OCI-LY3 (cell line): ENCODE measurements around the gene SAAL1.

ENCODE experiments used
- H2AFZ ChIP-seq: fragments of 200-600, 300-600 bp; shearing (Covaris generic); 2 replicates; pipeline ENCODE4 v1.6.0; 2014; ENCODE audit warnings: antibody characterized with exemption, low read depth, low read length
- H3K27ac ChIP-seq: fragments of 200-600, 300-600 bp; sonication (generic); 2 replicates; pipeline ENCODE4 v1.5.1; 2014; ENCODE audit warnings: mild to moderate bottlenecking, low read length, moderate library complexity, mixed read lengths
- H3K27me3 ChIP-seq: fragments of 200-600, 300-600 bp; sonication (generic); 2 replicates; pipeline ENCODE4 v1.6.1; 2014; ENCODE audit warnings: low read depth, low read length, mixed read lengths
- H3K36me3 ChIP-seq: fragments of 200-600, 300-600 bp; sonication (generic); replicated peaks from 2 replicates; pipeline ENCODE3; 2014; ENCODE audit warnings: low read depth, low read length, mixed read lengths
- H3K4me1 ChIP-seq: fragments of 300-600, 200-600 bp; sonication (generic); 2 replicates; pipeline ENCODE4 v1.6.1; 2014; ENCODE audit warnings: low read length, mixed read lengths
- H3K4me2 ChIP-seq: fragments of 200-600, 300-600 bp; sonication (generic); 2 replicates; pipeline ENCODE4 v1.6.1; 2014; ENCODE audit warnings: low read length, mixed read lengths
- H3K4me3 ChIP-seq: fragments of 300-600, 200-600 bp; sonication (generic); 2 replicates; pipeline ENCODE4 v1.5.1; 2014; ENCODE audit warnings: antibody characterized with exemption, mild to moderate bottlenecking, low read length, moderate library complexity
- H3K79me2 ChIP-seq: fragments of 300-600, 200-600 bp; shearing (Covaris generic); 2 replicates; pipeline ENCODE4 v1.6.1; 2014; ENCODE audit warnings: mild to moderate bottlenecking, low read length, mixed read lengths
- H3K9ac ChIP-seq: fragments of 300-600, 200-600 bp; shearing (Covaris generic); 2 replicates; pipeline ENCODE4 v1.6.0; 2014; ENCODE audit warnings: mild to moderate bottlenecking, low read length, moderate library complexity
- H3K9me3 ChIP-seq: fragments of 200-600, 300-600 bp; shearing (Covaris generic); 2 replicates; pipeline ENCODE4 v1.6.1; 2014; ENCODE audit warnings: low read length, mixed read lengths; ENCODE audit not compliant: insufficient read depth
- H4K20me1 ChIP-seq: fragments of 200-600, 300-600 bp; sonication (generic); 2 replicates; pipeline ENCODE4 v1.6.1; 2016; ENCODE audit warnings: low read length, mixed read lengths; ENCODE audit not compliant: insufficient read depth
- CTCF ChIP-seq: fragments of 200-600, 300-600 bp; sonication (generic); IDR thresholded peaks from 2 replicates; pipeline ENCODE4 v1.5.1; 2014; ENCODE audit warnings: antibody characterized with exemption, low read length, low read depth
- EZH2phosphoT487 ChIP-seq: fragments of 200-600 bp; shearing (Covaris generic); IDR thresholded peaks from 2 replicates; pipeline ENCODE4 v1.6.1; 2018; ENCODE audit warnings: antibody characterized with exemption, mixed run types, low read depth

SAAL1 gene

DNA sequence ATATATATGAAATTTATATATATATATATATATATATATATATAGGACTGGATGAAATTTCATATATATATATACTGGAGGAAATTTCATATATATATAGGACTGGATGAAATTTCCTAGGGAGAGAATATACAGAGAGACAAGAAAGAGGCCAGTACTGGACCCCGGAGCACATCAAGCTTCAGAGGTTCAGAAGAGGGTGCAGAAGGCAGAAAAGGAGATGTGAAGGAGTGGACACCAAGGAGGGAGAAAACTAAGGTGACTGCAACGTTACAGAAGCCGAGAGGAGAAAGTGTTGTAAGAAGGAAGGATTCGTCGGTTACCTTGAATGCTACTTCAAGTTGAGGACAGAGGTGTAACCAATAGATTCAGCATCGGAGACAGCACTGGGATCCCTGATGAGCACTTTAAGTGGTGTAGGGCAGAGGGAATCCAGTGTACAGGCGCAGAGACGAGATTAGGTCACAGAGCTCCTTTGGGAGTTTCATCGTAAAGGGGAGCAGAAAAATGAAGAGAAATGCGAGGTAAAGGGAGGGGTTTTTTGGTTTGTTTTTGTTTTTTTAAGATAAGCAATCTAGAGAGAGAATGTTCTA, 51.3 kb downstream of the SAAL1 start:
- Histone ChIP-seq H3K4me1 (peaks cover 9% of the 10 kb centered on the region), H3K27me3 (no peaks in the 10 kb centered on the region), H3K4me2 (no peak overlapping the region), H3K4me3 (no peak overlapping the region), H2AFZ (no peak overlapping the region), H3K79me2 (no peaks in the 10 kb centered on the region), H3K27ac (no peak overlapping the region), H3K9ac (no peak overlapping the region), H4K20me1 (no peaks in the 10 kb centered on the region), H3K9me3 (no peaks in the 10 kb centered on the region), H3K36me3 (no peaks in the 10 kb centered on the region)
- no peak for TF ChIP-seq CTCF
- TF ChIP-seq EZH2phosphoT487: no peak

DNA sequence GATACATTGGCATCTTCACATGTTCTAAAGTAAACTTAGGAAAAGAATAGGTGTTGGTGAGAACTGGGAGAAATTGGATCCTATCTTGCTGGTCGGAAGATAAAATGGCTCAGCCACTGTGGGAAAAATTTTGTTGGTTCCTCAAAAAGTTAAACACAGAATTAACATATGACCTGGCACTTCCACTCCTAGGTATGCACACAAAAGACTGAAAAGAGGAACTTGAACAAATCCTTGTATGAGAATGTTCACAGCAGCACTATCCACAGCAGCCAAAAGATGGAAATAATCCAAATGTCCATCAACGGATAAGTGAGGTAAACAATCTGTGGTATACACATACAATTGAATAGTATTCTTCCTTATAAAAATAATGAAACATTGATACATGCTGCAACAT, 55.0 kb downstream of the SAAL1 start:
- Histone ChIP-seq H3K4me2 (no peak overlapping the region), H2AFZ (no peak overlapping the region), H3K4me3 (no peak overlapping the region), H3K9ac (no peak overlapping the region), H4K20me1 (no peaks in the 10 kb centered on the region), H3K9me3 (no peaks in the 10 kb centered on the region), H3K27me3 (peaks cover 5% of the 10 kb centered on the region; the same call in 1 of the 2 replicates), H3K79me2 (no peaks in the 10 kb centered on the region), H3K27ac (no peak overlapping the region), H3K4me1 (peaks cover 9% of the 10 kb centered on the region), H3K36me3 (no peaks in the 10 kb centered on the region)
- TF ChIP-seq CTCF (no peak), EZH2phosphoT487 (no peak)

GRCh38 chr11:18046116-18046777, 59.6 kb downstream of the SAAL1 start, which contains the start of gene TPH1:
TSS of gene TPH1 (minus strand) at chr11:18046269. CDS start at chr11:18040762, 5,507 bp downstream.
- Histone ChIP-seq H4K20me1 (no peaks in the 10 kb centered on the region), H3K4me3 (no peak within 1 kb of the TSS), H3K36me3 (no peaks in the 10 kb centered on the region), H3K79me2 (no peaks in the 10 kb centered on the region), H2AFZ (no peak within 1 kb of the TSS), H3K9ac (no peak within 1 kb of the TSS), H3K9me3 (no peaks in the 10 kb centered on the region), H3K4me2 (no peak within 1 kb of the TSS), H3K27me3 (peaks cover 13% of the 10 kb centered on the region), H3K4me1 (peaks cover 9% of the 10 kb centered on the region), H3K27ac (no peak within 1 kb of the TSS)
- TF ChIP-seq EZH2phosphoT487 (no peak), CTCF (no peak)

DNA sequence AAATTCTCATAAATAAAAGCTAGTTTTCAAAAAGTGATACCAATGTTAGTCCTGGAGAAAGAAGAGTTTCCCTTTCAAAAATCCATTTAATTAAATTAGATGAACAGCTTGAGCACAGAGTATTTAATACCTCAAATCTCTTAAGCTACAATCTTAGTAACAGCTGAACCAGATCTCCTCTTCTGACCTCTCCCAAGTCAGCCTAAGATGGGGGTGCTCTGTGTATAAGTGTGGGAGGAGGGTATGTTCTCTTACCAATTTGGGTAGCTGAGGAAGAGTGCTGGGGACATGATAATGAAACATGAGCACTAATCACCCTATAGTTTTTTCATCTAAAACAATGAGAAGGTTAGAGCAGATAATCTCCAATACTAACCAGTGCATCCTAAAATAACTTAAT, 69.4 kb downstream of the SAAL1 start:
- no peaks in the 10 kb centered on the region for H3K36me3 ChIP-seq
- no peaks in the 10 kb centered on the region for H4K20me1 ChIP-seq
- no peak overlapping the region for H3K4me3 ChIP-seq
- no peak overlapping the region for H3K27ac ChIP-seq
- no peak overlapping the region for H3K4me2 ChIP-seq
- H3K9ac ChIP-seq: no peak overlapping the region
- H2AFZ ChIP-seq: no peak overlapping the region
- H3K27me3 ChIP-seq: no peaks in the 10 kb centered on the region; the same call in none of the 2 replicates
- H3K4me1 ChIP-seq: no peaks in the 10 kb centered on the region
- no peaks in the 10 kb centered on the region for H3K9me3 ChIP-seq
- TF ChIP-seq EZH2phosphoT487: no peak
- TF ChIP-seq CTCF: no peak
- no peaks in the 10 kb centered on the region for H3K79me2 ChIP-seq
